Measurements from ENCODE around the gene CNNM4.

CNNM4 gene

DNA sequence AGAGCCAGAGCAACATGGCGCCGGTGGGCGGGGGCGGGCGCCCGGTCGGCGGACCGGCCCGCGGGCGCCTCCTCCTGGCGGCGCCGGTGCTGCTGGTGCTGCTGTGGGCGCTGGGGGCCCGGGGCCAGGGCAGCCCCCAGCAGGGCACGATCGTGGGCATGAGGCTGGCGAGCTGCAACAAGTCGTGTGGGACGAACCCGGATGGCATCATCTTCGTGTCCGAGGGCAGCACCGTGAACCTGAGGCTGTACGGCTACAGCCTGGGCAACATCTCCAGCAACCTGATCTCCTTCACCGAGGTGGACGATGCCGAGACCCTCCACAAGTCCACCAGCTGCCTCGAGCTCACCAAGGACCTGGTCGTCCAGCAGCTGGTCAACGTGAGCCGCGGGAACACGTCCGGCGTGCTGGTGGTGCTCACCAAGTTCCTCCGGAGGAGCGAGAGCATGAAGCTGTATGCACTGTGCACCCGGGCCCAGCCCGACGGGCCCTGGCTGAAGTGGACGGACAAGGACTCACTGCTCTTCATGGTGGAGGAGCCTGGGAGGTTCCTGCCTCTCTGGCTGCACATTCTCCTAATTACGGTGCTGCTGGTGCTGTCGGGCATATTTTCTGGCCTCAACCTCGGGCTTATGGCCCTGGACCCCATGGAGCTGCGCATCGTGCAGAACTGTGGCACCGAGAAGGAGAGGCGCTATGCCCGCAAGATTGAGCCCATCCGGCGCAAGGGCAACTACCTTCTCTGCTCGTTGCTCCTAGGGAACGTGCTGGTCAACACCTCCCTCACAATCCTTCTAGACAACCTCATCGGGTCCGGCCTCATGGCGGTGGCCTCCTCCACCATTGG, 507 bp downstream of the CNNM4 start:
- peak; percentile 59 for DNase-seq

DNA sequence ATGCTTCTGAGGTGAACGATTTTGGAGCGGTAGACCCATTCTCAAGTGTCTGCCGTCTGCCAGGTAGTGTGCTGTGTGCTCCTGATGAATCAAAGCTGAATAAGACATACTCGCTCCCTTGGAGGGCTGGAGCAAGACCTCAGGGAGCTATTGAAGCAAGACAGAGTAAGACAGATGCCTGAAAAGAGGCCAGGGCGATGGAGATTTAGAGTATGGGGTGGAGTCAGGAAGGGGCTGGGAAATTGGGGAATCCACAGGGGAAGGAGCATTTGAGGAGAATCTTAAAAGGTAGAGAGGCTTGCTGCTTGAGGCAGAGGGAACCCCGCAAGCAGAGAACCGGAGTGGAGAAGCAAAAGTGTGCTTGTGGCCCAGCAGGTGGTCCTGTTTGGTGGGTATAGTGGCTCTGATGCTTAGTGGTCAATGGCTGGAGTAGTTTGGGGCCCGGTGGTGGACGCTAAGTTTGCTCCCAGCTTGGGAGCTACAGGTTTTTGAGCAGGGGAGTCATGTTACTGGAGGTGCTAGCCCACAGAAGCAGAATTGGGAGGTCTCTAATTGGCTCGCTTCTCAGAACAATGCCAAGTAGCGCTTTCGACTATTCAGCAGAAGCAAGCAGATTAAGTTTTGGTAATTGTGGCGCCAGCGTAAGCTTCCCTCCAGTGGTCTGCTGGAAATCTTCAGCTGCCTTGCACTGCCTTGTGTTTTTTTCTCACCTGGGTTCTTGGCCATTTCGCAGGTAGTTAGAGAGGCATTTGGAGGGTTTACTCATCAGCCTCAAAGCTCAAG, 2.0 kb downstream of the CNNM4 start:
- no peak for DNase-seq

DNA sequence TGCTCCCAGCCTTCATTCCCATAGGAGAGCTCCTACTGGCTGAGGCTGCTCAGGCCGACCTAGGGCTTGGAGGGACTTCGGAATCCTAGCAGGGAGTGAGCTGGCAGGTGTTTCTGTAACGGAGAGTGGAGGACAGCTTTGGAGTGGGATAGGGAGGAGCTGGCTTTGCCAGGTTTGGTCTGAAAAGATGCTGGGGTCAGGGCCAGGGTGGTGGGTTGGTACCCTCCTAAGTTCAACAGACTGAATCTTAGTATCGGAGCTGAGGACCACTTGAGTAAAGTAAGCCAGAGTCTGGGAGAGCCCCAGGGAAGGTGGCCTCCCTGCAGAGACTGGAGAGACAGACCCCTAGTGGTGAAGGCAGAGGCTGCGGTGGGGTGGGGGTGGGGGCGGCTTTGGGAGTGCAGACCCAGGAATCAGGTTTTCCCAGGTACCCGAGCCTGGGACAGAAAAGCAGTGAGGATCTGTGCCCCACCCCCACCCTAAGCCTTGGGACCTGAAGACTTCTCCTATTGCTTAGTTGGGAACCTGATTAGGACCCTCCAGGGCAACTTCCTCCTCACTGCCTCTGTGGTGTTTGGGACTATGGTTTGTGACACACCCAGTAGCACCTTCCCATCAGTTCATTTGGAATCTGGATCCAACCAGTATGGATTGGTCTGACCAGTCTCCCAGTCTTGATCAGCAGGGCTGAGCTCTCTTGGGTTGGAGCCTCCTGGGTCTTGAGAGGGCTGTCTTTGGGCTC, 3.0 kb downstream of the CNNM4 start:
- DNase-seq: no peak

DNA sequence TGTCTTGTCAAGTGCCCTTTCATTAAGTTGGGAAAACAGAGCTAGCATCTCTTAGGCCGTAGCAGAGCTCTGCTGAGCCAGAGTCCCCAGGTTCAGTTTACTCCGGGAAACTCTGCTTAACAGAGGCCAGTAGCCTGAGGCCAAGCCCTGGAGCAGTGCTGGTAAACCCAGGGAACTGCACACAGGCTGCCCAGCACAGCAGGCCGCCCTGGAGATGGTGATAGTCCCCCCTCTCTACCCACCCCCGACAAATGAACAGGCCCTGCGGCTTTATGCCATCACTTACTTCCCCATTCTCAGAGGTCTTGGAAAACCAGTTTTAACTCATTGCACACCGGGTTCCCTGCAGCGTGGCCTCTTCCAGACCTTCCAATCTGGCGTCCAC, 3.5 kb downstream of the CNNM4 start:
- DNase-seq: peak; percentile 39

DNA sequence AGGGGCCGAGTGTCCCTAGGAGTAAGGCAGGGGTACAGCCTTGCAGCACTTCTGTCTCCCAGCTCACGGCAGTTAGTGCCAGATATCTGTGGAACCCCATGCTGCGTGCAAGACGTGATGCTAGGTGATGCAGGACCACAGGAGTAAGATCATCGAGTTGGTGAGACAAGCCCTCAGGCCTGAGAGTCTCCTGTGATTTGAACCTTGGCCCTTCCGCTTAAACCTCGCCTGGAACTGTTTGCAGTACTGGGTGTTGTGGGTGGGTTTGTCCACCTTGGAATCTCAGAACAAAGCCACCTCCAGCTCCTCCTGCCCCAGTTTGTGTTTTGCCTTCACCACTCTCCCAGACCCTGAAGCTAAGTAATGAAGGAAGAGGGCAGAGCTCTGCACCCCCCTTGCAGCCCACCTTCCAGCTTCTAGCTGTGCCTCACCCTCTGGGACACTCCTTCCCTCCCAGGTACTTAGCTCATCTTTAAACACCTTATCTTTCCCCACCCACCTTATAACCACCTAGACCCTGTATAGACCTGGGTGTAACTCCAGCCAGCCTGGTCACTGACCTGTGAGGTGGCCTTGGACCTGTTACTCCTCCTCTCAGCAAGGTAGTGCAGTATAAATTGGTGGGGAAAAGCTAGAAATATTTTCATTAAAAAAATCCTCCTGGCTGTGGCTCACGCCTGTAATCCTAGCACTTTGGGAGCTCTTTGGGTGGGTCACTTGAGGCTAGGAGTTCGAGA, 6.6 kb downstream of the CNNM4 start:
- no peak for DNase-seq

DNA sequence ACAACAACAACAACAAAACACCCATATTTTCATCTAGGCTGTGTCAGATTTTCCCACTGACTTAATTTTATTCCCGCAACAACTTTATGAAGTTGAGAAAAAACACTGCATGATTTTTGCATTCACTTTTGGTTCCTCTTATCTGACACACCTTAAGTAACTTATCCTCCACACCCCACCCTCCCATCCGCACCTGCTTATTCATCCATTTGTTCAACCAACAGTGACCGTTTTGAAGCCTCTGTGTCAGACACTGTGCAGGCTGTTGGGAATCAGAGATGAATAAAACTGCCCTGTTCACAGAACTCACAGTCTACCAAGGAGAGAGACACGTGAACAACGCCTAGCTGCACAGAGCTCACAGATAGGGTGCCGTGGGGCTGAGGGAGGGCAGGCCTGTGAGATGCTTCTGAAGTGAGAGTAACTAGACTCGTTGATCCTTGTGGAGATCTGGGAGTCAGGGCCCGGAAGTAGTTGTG, 7.4 kb downstream of the CNNM4 start:
- DNase-seq: no peak

DNA sequence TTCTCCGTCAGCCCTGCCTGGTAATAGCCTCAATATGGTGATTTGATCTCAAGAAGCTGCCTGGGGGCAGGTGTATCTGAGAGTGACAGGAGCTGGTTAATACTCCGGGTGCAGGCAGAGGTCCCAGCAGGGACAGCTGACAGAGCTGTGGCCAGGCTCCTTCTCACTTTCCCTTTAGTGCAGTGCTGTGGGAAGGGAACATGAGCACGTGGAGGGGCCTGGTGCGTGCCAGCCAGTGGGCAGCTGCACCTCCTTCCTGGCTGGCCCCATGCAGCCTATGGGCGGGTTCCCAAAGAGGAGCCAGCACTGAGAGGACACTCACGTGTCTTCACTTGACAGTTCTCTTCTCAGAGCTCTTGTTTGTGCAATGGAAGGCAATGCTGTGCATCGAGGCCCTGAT, 9.1 kb downstream of the CNNM4 start:
- peak; percentile 80 for DNase-seq

DNA sequence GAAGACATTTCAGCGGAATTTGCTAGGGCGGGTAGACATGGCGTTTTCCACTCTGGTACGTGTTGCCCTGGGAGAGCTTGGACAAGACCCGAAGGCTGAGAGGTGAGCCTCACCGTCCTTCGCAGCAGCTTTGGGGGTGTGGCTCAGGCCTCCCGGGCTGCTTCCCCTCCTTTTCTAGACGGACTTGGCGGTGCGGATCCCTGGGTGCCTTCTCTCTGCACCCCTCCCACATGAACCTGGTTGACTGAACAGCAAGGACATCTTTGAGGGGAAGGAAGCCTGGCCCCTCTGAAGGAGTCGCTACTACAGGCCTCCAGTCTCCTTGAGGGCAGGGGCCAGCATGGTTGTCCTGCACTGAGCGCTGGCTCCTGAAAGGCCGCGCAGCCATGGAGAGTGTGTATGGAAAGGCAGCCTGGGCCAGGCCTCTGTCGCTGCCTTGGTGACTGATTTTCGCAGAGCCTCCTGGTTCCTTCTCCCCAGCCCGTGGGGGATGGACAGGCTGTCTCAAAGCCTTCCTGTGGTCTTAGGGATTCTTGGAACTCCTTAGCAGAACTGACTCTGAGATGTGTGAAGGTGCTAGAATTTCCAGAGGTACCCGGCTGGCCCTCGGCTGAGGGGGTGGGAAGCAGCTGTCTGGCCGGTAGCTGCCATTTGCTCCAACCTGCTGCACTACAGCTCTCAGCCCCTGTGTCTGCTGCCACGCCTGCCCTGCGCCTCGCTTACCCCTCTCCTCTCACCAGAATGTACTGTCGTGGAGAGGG, 9.9 kb downstream of the CNNM4 start:
- no peak for DNase-seq

DNA sequence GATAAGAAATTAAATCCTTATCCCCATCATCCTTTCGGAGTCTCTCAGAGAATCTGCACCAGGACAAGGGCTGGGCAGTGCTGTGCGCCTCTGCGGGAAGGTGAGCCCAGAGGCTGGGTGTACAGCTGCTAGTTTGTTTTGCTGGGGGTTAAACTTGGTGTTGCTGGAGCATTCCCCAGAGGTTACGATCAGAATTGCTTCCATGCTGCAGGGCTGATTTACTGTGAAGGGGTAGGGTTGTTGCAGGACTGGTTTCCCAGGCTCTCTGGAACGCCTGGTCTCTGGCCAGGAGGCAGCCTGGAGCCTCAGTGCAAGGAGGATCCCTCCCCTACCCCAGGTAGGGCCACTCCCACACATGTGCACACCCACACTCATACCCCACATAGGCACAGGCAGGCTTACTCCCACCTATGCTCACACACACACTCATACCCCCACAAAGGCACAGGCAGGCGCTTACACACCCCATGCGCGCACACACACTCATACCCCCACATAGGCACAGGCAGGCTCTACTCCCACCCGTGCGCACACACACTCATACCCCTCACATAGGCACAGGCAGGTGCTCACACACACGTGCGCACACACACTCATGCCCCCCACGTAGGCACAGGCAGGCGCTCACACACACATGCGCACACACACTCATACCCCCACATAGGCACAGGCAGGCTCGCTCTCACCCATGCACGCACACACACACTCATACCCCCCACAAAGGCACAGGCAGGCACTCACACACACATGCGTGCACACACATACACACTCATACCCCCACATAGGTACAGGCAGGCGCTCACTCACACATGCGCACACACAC, 11.3 kb downstream of the CNNM4 start:
- no peak for DNase-seq

DNA sequence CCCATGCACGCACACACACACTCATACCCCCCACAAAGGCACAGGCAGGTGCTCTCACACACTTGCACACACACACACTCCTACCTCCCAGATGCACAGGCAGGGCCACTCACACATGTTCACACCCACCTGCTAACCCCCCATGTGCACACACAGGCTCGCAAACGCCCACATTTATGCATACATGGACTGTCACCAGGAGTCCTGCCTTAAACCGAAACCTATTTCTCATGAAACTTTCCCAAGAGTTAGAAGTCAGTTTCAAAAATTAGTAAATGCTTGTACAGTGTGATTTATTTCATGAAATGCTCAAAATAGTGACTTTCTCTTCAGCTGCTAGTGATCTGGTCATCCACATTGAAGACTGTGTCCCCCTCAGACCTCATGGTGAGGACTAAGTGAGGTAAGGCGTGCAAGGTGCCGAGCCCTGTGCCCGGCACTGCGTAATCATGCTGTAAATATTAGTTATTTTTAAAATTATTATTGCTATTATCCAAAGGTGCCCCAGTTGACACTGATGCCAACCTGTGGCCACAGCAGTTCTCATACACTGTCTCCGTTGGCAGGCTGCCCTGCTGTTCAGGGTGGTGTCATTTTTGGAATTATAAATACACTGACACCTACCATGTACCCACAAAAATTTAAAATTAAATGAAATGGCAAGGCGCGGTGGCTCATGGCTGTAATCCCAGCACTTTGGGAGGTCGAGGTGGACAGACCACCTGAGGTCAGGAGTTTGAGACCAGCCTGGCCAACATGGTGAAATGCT, 12.4 kb downstream of the CNNM4 start:
- DNase-seq: no peak

DNA sequence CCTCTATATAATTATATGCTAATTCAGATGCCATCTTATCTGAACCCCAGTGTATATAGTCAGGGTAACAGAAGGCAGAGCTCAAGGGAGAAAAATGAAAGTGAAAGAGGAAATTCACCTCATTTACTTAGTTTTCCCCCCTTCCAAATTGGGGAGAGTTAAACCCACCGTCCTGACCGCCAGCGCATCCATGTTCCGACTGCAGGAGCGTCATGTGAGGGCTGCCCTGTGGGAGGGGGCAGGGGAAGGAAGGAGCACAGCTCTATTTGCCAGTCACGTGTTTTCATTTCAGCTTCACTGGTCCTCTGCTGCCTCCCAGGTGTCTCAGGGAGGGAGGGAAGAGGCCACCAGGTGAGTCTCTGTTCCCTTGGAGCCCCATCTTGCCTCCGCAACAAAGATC, 13.2 kb downstream of the CNNM4 start:
- DNase-seq: no peak

DNA sequence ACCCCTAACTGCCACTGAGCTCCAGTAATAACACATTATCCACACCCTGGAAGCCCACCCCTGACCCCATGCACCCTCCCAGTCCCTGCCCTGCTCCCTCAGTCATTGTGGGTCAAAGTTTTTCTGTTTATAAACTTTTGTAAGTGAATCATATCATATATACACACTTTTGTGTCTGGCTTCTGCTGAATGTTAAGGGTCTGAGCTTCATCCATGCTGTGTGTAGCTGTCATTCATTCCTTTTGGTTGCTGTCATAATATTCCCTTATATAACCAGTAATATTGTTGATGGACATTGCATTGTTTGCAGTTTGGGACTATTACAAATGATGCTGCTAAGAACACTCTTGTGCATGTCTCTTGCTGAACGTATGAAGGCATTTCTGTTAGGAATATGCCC, 14.5 kb downstream of the CNNM4 start:
- DNase-seq: no peak

DNA sequence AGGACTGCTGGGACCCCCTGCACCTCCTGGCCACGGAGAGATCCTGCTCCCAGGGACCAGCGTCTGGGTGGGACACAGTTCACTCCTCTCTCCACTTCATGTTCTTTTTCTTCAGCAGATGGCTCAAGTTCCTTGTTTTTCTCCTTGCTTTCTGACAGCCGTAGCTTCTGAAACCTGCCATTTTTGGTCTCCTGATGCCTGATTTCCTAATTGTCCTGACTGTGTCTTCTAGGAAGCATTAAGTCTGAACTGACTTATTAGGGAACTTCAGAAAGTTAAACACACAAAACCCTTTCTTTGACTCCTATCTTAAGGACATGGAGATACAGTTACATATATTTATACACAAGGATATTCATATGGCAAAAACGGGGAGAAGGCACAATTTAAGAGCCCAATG, 22.7 kb downstream of the CNNM4 start:
- no peak for DNase-seq

DNA sequence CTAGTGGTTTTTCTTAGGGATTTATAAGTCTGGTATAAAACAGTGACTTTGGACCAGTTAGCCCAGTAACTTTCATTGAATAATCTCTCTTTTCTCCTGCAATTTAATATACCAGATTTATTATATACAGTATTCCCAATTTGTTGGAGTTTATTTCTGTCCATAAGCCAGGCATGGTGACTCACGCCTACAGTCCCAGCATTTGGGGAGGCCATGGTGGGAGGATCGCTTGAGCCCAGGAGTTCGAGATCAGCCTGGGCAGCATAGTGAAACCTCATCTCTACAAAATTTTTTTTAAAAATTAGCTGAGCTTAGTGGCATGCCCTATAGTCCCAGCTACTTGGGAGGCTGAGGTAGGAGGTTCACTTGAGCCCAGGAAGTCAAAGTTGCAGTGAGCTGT, 26.7 kb downstream of the CNNM4 start:
- no peak for DNase-seq

DNA sequence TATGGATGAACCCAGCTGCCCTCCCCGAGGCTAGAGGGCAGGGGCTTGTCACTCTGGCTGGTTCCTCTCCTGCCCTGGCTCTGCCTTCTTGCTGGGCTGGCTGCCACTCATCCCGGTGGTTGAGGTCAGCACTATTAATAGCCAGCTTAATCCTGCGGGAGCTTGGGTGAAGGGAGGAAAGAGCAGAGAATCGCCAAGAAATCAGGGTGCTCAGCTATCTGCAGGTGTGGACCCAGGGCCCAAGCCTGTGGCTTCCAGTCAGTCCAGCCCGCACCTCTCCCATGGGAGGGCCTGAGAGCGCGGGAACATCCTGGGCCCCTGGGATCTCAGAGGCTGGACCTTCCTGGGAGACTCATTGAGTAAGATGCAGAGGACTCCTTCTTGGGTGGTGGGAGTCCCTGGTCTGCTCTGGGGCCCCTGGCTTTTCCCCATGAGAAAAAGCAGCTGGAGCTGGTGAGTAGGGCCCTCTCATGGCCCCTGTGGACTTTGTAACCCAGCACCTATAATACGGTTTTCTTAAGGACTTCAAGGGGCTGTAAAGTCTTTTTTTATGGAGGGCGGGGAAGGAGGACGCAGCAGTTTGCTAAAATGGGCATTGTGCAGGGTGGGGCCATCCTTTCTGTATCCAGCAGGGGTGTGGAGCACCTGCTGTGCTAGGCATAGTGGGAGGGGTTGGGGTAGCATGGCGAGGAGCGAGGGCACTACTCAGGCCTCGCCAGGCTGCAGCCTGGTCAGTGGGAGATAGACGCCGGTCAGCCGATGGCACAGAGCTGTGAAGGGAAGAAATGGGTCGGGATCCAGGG, 27.9 kb downstream of the CNNM4 start:
- peak; percentile 73 for DNase-seq

DNA sequence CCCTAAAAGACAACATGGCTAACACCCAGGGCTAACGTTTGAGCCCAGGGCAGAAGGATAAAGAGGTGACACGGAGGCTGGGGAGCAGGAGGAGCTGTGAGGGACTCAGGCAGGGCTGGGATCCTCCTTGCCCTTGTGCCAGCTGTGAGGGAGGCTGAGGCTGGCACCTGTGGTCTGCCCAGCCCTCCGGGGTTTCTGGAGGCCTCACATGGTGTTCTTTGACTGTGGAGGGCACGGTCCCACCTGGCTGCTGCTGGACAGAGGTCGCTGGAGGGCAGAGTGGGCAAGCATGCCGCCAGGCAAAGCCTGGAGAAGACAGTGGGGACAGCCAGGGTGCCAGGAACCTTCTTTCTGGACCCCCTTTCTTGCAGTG, 28.5 kb downstream of the CNNM4 start:
- DNase-seq: no peak

DNA sequence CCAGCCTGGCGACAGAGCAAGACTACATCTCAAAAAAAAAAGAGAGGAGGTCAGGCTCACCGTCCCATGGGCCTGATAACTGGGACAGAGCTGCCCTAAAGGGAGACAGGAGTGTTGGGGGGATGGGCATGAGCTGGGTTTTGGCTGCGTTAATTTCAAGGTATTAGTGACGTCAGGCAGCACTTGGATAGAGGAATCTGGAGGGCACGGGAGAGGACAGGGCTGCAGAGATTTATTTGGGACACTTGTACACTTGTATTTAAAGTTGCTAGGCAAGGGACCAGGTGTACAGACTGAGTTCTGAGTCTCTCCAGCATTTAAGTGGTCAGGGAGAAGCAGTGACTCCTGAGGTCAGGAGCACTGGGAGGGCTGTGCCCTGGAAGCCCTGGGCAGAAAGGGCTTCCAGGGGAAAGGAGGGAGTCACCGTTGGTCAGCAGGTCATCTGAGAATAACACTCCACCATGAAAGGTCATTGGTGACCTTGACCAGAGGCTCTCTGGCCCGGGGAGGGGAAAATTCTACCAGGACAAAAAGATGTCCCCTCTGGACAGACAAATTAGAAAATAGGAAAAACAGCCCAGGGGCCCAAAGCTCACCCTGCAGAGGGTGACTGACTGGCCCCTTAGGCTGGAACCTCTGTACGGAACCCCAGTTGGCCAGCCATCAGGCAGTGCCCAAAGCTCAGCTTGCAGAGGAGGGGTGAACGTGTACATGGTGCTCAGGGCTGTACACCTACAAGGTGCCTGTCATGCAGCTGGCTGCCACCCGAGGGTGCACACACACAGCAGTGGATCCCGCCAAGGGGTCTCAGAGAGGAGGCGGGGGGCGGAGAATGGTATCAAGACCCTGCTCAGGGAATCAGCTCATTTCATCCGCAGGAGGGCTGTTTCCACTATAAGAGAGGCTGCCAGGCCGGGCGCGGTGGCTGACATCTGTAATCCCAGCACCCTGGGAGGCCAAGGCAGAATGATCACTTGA, 32.4 kb downstream of the CNNM4 start:
- DNase-seq: no peak

DNA sequence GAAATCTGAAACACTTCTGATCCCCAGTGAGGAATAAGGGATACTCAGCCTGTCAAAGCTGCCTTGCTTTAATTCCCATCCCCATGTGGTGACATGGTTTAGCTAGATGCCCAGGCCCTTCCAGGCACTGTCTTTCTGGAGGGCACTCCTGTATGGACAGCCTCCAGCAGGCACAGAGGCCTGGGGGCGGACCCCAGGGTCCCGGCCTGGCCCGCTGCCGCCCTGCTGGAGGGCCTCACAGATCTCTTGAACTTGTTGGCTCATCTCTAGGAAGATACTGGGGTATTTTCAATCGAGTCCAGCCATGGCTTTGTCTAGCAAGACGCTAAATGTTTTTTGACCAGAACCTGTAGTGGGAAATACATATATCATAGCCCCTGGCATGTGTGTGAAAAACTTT, 34.4 kb downstream of the CNNM4 start:
- no peak for DNase-seq
